Measurements from ENCODE around the gene KIRREL1.

DNA sequence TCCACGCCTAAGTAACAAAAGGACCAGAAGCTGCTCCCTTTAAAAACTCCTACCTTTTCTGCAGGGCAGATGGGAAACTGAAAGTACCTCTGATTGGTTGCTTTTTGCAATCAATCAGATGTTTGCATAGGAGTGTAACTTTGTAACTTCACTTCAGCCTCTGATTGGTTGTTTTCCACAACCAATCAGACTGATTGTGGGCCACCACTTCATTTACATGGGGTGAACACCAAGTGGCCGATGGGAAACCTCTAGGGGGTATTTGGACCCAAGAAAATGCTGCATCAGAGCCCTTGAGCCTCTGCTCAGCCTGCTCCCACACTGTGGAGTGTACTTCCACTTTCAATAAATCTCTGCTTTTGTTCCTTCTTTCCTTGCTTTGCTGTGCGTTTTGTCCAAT, 154.4 kb downstream of the KIRREL1 start:
- TF ChIP-seq, protein P1, sequence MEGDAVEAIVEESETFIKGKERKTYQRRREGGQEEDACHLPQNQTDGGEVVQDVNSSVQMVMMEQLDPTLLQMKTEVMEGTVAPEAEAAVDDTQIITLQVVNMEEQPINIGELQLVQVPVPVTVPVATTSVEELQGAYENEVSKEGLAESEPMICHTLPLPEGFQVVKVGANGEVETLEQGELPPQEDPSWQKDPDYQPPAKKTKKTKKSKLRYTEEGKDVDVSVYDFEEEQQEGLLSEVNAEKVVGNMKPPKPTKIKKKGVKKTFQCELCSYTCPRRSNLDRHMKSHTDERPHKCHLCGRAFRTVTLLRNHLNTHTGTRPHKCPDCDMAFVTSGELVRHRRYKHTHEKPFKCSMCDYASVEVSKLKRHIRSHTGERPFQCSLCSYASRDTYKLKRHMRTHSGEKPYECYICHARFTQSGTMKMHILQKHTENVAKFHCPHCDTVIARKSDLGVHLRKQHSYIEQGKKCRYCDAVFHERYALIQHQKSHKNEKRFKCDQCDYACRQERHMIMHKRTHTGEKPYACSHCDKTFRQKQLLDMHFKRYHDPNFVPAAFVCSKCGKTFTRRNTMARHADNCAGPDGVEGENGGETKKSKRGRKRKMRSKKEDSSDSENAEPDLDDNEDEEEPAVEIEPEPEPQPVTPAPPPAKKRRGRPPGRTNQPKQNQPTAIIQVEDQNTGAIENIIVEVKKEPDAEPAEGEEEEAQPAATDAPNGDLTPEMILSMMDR (conservative IDR thresholded peaks at IDR 0.05): no peak
- no peak for TF ChIP-seq ZFX (IDR thresholded peaks at IDR 0.05)

Data from C4-2B (cell line).